GM12872 (cell line): ENCODE measurements around the gene DEFB113.

Experiments used
- TF ChIP-seq, protein P1 (sequence below): IDR thresholded peaks from 3 replicates; pipeline ENCODE4 v1.5.1; 2011; ENCODE audit warnings: low read depth, mild to moderate bottlenecking, low read length, moderate library complexity; ENCODE audit not compliant: insufficient read depth

The DEFB113 gene

DNA sequence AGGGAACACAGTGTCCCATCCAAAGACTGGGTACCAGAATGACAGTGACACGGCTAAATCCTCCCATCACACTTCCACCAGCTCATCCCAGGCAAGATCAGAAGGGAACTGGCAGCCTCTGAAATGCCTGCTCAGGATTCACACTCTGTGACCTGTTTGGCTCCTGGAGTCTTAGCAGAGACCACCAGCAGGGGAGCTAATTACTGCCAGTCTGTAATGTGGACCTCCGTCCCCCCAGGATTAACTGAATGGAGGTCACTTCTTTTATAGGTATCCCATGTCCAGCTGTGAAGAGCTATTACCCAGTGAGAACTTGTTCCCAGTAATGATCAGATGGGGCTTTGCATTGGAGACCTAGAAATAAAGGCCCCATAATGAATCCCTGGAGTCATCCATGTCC is 50.6 kb downstream of the DEFB113 start:
- TF ChIP-seq, protein P1, sequence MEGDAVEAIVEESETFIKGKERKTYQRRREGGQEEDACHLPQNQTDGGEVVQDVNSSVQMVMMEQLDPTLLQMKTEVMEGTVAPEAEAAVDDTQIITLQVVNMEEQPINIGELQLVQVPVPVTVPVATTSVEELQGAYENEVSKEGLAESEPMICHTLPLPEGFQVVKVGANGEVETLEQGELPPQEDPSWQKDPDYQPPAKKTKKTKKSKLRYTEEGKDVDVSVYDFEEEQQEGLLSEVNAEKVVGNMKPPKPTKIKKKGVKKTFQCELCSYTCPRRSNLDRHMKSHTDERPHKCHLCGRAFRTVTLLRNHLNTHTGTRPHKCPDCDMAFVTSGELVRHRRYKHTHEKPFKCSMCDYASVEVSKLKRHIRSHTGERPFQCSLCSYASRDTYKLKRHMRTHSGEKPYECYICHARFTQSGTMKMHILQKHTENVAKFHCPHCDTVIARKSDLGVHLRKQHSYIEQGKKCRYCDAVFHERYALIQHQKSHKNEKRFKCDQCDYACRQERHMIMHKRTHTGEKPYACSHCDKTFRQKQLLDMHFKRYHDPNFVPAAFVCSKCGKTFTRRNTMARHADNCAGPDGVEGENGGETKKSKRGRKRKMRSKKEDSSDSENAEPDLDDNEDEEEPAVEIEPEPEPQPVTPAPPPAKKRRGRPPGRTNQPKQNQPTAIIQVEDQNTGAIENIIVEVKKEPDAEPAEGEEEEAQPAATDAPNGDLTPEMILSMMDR, result no peak
